LHCN-M2 (cell line): ENCODE data around the gene PCDHA3. TPM values are rescaled to one million over a fixed set of nuclear protein-coding genes. Genes with fewer than 3 reads are reported as not detected.

Experiments
- total RNA-seq: library from RNA; depleted of rRNA; stranded (reverse); fragments of >200 nt; gene quantifications from 2 replicates; pipeline ENCODE4 v1.2.3, GENCODE V29; 2014; rRNA removed

PCDHA3 gene
- total RNA-seq, 1 experiment from 2014 or later = 0.06 TPM

Other genes starting within 250 kb of the PCDHA3 start
- gene SRA1, start 243.6 kb upstream of the PCDHA3 start, total RNA-seq = 44.2 and 47.4 TPM in 2 replicates
- gene APBB3, start 236.5 kb upstream of the PCDHA3 start, total RNA-seq = 17.2 and 19.4 TPM in 2 replicates
- gene SLC35A4, start 236.2 kb upstream of the PCDHA3 start, total RNA-seq = 51.0 and 56.2 TPM in 2 replicates
- gene CD14, start 167.9 kb upstream of the PCDHA3 start, total RNA-seq = 0.96 and 1.1 TPM in 2 replicates
- gene TMCO6, start 161.6 kb upstream of the PCDHA3 start, total RNA-seq = 42.8 and 43.0 TPM in 2 replicates
- 44.0 and 48.5 TPM in 2 replicates for gene NDUFA2, start 153.4 kb upstream of the PCDHA3 start, total RNA-seq
- 96.8 and 111 TPM in 2 replicates for gene IK, start 153.2 kb upstream of the PCDHA3 start, total RNA-seq
- gene WDR55, start 136.2 kb upstream of the PCDHA3 start, total RNA-seq = 27.1 and 28.9 TPM in 2 replicates
- gene DND1, start 127.5 kb upstream of the PCDHA3 start, total RNA-seq = 0.52 and 1.3 TPM in 2 replicates
- gene HARS1, start 109.7 kb upstream of the PCDHA3 start, total RNA-seq = 98.9 and 103 TPM in 2 replicates
- 39.2 and 41.6 TPM in 2 replicates for gene HARS2, start 109.6 kb upstream of the PCDHA3 start, total RNA-seq
- 45.2 and 45.7 TPM in 2 replicates for gene ZMAT2, start 100.6 kb upstream of the PCDHA3 start, total RNA-seq
- gene PCDHA1, start 14.9 kb upstream of the PCDHA3 start, total RNA-seq = 0.06 TPM in 2 replicates
- not detected in 2 replicates for gene PCDHA2, start 6.2 kb upstream of the PCDHA3 start, total RNA-seq
- gene PCDHA4, start 6.0 kb downstream of the PCDHA3 start, total RNA-seq = 0.26 and 0.40 TPM in 2 replicates
- not detected in 2 replicates for gene PCDHA5, start 20.6 kb downstream of the PCDHA3 start, total RNA-seq
- gene PCDHA6, start 26.9 kb downstream of the PCDHA3 start, total RNA-seq = not detected in 2 replicates
- 0.11 and 0.19 TPM in 2 replicates for gene PCDHA7, start 33.2 kb downstream of the PCDHA3 start, total RNA-seq
- gene PCDHA8, start 40.1 kb downstream of the PCDHA3 start, total RNA-seq = not detected in 2 replicates
- gene PCDHA9, start 47.3 kb downstream of the PCDHA3 start, total RNA-seq = 0.06 TPM in 1 of 2 replicates, not detected in the other
- not detected in 2 replicates for gene PCDHA10, start 54.8 kb downstream of the PCDHA3 start, total RNA-seq
- 0.11 TPM in 1 of 2 replicates, not detected in the other for gene PCDHA11, start 67.9 kb downstream of the PCDHA3 start, total RNA-seq
- not detected in 2 replicates for gene PCDHA12, start 74.3 kb downstream of the PCDHA3 start, total RNA-seq
- gene PCDHA13, start 81.1 kb downstream of the PCDHA3 start, total RNA-seq = not detected in 2 replicates
- not detected in 2 replicates for gene PCDHAC1, start 125.2 kb downstream of the PCDHA3 start, total RNA-seq
- 0.06 and 0.23 TPM in 2 replicates for gene PCDHAC2, start 165.4 kb downstream of the PCDHA3 start, total RNA-seq